WTC11 (cell line): ENCODE measurements around the gene NDRG3. TPM values are rescaled to one million over a fixed set of nuclear protein-coding genes. Genes with fewer than 3 reads are reported as not detected.

Experiments used
- ATAC-seq: fragments of 200-7000 bp; cut with Tn5 transposase; 2 replicates; pipeline ENCODE4 v1.10.0; 2021; ENCODE audit warnings: mild to moderate bottlenecking, moderate library complexity
- CTCF ChIA-PET: fragments of 300-600 bp; sonication (Branson Sonifier 250); formaldehyde crosslinking; loops from one replicate; lab custom pipeline; 2021; ENCODE audit warnings: antibody characterized with exemption; lab: Charles Lee
- POLR2A ChIA-PET: fragments of 350-600 bp; sonication (Branson Sonifier 250); formaldehyde crosslinking; loops from one replicate; lab custom pipeline; 2021; ENCODE audit warnings: antibody characterized with exemption; lab: Charles Lee
- DNase-seq: peaks from one replicate; pipeline ENCODE4 v3.0.0; 2021; ENCODE audit warnings: low spot score
- H3K27ac Mint-ChIP-seq: 2 replicates; pipeline ENCODE4 v1.8.0; 2021; ENCODE audit warnings: mixed read lengths
- H3K27me3 Mint-ChIP-seq: 2 replicates; pipeline ENCODE4 v1.8.0; 2021; ENCODE audit warnings: low read depth, mild to moderate bottlenecking, moderate library complexity, mixed read lengths
- H3K36me3 Mint-ChIP-seq: 2 replicates; pipeline ENCODE4 v1.8.0; 2021; ENCODE audit warnings: mixed read lengths
- H3K4me1 Mint-ChIP-seq: 2 replicates; pipeline ENCODE4 v1.8.0; 2022; ENCODE audit warnings: mixed read lengths
- H3K4me3 Mint-ChIP-seq: 2 replicates; pipeline ENCODE4 v1.8.0; 2021; ENCODE audit warnings: mild to moderate bottlenecking, moderate library complexity, mixed read lengths
- H3K9me3 Mint-ChIP-seq: 2 replicates; pipeline ENCODE4 v1.8.0; 2021; ENCODE audit warnings: mixed read lengths
- ESRRA ChIP-seq: sonication (generic); formaldehyde crosslinking; IDR thresholded peaks from 2 replicates; pipeline ENCODE4 v1.8.1; 2022; ENCODE audit warnings: mild to moderate bottlenecking, missing genetic modification reagents, borderline replicate concordance
- GTF2I ChIP-seq: fragments of 250-450 bp; sonication (Bioruptor Pico); conservative IDR thresholded peaks from 2 replicates; pipeline ENCODE4 v1.4.0; 2021; ENCODE audit warnings: mild to moderate bottlenecking
- MXD4 ChIP-seq: fragments of 250-450 bp; sonication (Bioruptor Pico); IDR thresholded peaks from 2 replicates; pipeline ENCODE4 v1.8.0; 2021; ENCODE audit warnings: mild to moderate bottlenecking, moderate library complexity, borderline replicate concordance
- NFE2L1 ChIP-seq: sonication (generic); formaldehyde crosslinking; IDR thresholded peaks from 2 replicates; pipeline ENCODE4 v1.8.1; 2023; ENCODE audit warnings: missing genetic modification reagents
- NR3C1 ChIP-seq: sonication (generic); formaldehyde crosslinking; conservative IDR thresholded peaks from 2 replicates; pipeline ENCODE4 v1.8.1; 2023; ENCODE audit warnings: low read depth, mild to moderate bottlenecking, missing genetic modification reagents
- RORB ChIP-seq: fragments of 250-450 bp; sonication (Bioruptor Pico); IDR thresholded peaks from 2 replicates; pipeline ENCODE4 v1.9.0; 2021; ENCODE audit warnings: mild to moderate bottlenecking
- SP1 ChIP-seq: sonication (generic); formaldehyde crosslinking; conservative IDR thresholded peaks from 2 replicates; pipeline ENCODE4 v1.8.1; 2022; ENCODE audit warnings: missing genetic modification reagents
- ZBTB21 ChIP-seq: sonication (generic); formaldehyde crosslinking; IDR thresholded peaks from 2 replicates; pipeline ENCODE4 v1.8.1; 2023; ENCODE audit warnings: mild to moderate bottlenecking, missing genetic modification reagents, borderline replicate concordance
- ZNF423 ChIP-seq: fragments of 250-450 bp; sonication (Bioruptor Pico); IDR thresholded peaks from 2 replicates; pipeline ENCODE4 v2.1.2; 2022; ENCODE audit warnings: mild to moderate bottlenecking, moderate library complexity
- ZNF671 ChIP-seq: fragments of 250-450 bp; sonication (Bioruptor Pico); IDR thresholded peaks from 2 replicates; pipeline ENCODE4 v1.8.0; 2021; ENCODE audit warnings: mild to moderate bottlenecking
- total RNA-seq: library from RNA; stranded (reverse); gene quantifications from 3 replicates; pipeline ENCODE4 v1.2.3, GENCODE V29; 2021
- TF ChIP-seq, protein P1 (sequence below): fragments of 200-600 bp; IDR thresholded peaks from 2 replicates; pipeline ENCODE4 v1.8.0; 2022; ENCODE audit warnings: antibody characterized with exemption
- TF ChIP-seq, protein P2 (sequence below): fragments of 250-450 bp; sonication (Bioruptor Pico); IDR thresholded peaks from 2 replicates; pipeline ENCODE4 v1.9.0; 2021; ENCODE audit warnings: mild to moderate bottlenecking, borderline replicate concordance
- TF ChIP-seq, protein P3 (sequence below): sonication (generic); formaldehyde crosslinking; IDR thresholded peaks from 2 replicates; pipeline ENCODE4 v1.8.0; 2023; ENCODE audit warnings: mild to moderate bottlenecking, missing genetic modification reagents
- TF ChIP-seq, protein P4 (sequence below): sonication (generic); formaldehyde crosslinking; IDR thresholded peaks from 2 replicates; pipeline ENCODE4 v1.8.1; 2022; ENCODE audit warnings: low read depth, mild to moderate bottlenecking, moderate library complexity, missing genetic modification reagents, borderline replicate concordance

Gene NDRG3
- total RNA-seq, 1 experiment from 2014 or later: 27.0 TPM

DNA sequence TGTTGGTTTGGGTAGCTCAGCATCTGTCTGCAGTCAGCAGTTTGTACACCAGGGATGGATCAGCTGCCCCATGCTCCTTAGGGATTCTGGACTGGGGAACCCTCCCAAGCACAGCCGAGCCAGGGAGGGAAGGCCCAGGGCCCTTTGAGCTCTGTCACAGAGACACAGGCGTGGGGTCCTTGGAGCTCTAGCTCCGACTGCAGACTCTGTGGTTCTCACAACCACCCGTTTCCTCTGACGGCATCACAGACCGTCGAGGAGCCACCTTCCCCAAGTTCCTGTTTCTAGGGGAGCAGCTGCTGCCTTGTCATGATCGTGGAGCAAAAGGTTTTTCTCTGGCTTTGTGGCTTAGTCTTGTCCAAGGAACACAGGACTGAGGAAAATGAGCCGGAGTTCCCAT is 99.9 kb downstream of the NDRG3 start, which contains the start of gene SLA2 (continued):
- no peak for TF ChIP-seq NFE2L1 (CRISPR knock-in tag)
- no peak for TF ChIP-seq ZBTB21
- no peak for TF ChIP-seq ZNF423 (CRISPR knock-in tag)
- TF ChIP-seq, all 79 proteins: peak for 0

DNA sequence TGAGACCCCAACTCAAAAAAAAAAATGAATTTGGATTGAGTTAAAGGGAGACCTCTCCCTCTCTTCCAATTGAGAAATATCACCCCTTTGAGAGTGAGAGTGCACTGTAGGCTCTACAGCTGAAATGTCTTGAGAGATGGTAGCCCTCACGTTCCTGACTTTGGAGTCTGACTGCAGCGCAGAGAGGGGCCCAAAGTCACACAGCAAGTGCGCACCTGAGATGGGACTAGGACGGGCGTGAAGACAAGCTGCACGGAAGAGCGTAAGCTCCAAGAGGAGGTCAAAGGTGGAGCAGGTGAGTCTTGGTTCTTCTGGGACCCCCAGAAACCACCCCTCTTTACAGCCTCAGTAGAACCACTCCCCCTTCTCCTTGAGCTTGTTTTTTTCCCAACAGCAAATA is 100.5 kb downstream of the NDRG3 start:
- Mint-ChIP-seq H3K4me3 (no peak overlapping the region), H3K4me1 (peaks cover 28% of the 10 kb centered on the region), H3K9me3 (no peaks in the 10 kb centered on the region), H3K27ac (no peak overlapping the region), H3K36me3 (no peaks in the 10 kb centered on the region), H3K27me3 (peaks cover 2% of the 10 kb centered on the region)
- POLR2A ChIA-PET: interaction anchor here (0.6 kb wide), 1 partner anchor 33 kb away, joined by 3 read pairs; no protein-coding TSS in a partner anchor
- DNase-seq: no peak
- CTCF ChIA-PET: interaction anchor here (0.6 to 1.8 kb wide), 4 partner anchors 11 to 163 kb away, joined by 3 to 7 read pairs (median 4); partner anchors contain the start of gene DSN1
- no peak for ATAC-seq
- TF ChIP-seq RORB (no peak), ZNF671 (CRISPR knock-in tag) (no peak), SP1 (CRISPR knock-in tag) (no peak), ESRRA (CRISPR knock-in tag) (no peak), ZBTB21 (no peak), GTF2I (CRISPR knock-in tag) (no peak)
- TF ChIP-seq, protein P1, sequence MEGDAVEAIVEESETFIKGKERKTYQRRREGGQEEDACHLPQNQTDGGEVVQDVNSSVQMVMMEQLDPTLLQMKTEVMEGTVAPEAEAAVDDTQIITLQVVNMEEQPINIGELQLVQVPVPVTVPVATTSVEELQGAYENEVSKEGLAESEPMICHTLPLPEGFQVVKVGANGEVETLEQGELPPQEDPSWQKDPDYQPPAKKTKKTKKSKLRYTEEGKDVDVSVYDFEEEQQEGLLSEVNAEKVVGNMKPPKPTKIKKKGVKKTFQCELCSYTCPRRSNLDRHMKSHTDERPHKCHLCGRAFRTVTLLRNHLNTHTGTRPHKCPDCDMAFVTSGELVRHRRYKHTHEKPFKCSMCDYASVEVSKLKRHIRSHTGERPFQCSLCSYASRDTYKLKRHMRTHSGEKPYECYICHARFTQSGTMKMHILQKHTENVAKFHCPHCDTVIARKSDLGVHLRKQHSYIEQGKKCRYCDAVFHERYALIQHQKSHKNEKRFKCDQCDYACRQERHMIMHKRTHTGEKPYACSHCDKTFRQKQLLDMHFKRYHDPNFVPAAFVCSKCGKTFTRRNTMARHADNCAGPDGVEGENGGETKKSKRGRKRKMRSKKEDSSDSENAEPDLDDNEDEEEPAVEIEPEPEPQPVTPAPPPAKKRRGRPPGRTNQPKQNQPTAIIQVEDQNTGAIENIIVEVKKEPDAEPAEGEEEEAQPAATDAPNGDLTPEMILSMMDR: no peak
- TF ChIP-seq, protein P2, sequence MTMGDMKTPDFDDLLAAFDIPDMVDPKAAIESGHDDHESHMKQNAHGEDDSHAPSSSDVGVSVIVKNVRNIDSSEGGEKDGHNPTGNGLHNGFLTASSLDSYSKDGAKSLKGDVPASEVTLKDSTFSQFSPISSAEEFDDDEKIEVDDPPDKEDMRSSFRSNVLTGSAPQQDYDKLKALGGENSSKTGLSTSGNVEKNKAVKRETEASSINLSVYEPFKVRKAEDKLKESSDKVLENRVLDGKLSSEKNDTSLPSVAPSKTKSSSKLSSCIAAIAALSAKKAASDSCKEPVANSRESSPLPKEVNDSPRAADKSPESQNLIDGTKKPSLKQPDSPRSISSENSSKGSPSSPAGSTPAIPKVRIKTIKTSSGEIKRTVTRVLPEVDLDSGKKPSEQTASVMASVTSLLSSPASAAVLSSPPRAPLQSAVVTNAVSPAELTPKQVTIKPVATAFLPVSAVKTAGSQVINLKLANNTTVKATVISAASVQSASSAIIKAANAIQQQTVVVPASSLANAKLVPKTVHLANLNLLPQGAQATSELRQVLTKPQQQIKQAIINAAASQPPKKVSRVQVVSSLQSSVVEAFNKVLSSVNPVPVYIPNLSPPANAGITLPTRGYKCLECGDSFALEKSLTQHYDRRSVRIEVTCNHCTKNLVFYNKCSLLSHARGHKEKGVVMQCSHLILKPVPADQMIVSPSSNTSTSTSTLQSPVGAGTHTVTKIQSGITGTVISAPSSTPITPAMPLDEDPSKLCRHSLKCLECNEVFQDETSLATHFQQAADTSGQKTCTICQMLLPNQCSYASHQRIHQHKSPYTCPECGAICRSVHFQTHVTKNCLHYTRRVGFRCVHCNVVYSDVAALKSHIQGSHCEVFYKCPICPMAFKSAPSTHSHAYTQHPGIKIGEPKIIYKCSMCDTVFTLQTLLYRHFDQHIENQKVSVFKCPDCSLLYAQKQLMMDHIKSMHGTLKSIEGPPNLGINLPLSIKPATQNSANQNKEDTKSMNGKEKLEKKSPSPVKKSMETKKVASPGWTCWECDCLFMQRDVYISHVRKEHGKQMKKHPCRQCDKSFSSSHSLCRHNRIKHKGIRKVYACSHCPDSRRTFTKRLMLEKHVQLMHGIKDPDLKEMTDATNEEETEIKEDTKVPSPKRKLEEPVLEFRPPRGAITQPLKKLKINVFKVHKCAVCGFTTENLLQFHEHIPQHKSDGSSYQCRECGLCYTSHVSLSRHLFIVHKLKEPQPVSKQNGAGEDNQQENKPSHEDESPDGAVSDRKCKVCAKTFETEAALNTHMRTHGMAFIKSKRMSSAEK (CRISPR knock-in tag): no peak
- TF ChIP-seq, protein P3, sequence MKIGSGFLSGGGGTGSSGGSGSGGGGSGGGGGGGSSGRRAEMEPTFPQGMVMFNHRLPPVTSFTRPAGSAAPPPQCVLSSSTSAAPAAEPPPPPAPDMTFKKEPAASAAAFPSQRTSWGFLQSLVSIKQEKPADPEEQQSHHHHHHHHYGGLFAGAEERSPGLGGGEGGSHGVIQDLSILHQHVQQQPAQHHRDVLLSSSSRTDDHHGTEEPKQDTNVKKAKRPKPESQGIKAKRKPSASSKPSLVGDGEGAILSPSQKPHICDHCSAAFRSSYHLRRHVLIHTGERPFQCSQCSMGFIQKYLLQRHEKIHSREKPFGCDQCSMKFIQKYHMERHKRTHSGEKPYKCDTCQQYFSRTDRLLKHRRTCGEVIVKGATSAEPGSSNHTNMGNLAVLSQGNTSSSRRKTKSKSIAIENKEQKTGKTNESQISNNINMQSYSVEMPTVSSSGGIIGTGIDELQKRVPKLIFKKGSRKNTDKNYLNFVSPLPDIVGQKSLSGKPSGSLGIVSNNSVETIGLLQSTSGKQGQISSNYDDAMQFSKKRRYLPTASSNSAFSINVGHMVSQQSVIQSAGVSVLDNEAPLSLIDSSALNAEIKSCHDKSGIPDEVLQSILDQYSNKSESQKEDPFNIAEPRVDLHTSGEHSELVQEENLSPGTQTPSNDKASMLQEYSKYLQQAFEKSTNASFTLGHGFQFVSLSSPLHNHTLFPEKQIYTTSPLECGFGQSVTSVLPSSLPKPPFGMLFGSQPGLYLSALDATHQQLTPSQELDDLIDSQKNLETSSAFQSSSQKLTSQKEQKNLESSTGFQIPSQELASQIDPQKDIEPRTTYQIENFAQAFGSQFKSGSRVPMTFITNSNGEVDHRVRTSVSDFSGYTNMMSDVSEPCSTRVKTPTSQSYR (CRISPR knock-in tag): no peak
- TF ChIP-seq, all 79 proteins: peak for 0

DNA sequence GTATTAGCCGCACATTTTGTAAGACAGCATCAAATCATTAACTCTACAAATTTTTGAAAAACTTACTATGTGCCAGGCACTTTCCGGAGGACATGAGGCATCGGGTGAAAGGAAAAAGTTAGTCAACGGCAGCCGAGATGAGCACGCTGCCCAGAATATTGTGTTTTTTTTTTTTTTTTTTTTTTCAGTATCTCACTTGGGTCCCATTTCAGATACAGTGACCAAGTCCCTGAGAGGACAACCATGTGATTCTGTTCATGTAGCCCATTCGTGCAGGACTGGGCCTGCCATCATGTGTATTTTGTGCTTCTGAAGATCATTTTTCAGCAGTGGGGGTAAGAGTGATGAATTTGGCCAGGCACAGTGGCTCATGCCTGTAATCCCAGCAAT is 101.2 kb downstream of the NDRG3 start:
- Mint-ChIP-seq H3K27ac (no peak overlapping the region), H3K4me1 (peaks cover 28% of the 10 kb centered on the region), H3K9me3 (no peaks in the 10 kb centered on the region), H3K4me3 (no peak overlapping the region), H3K27me3 (peaks cover 2% of the 10 kb centered on the region), H3K36me3 (no peaks in the 10 kb centered on the region)
- DNase-seq (no peak), ATAC-seq (no peak)
- POLR2A ChIA-PET: interaction anchor here (1.8 kb wide), 1 partner anchor 39 kb away, joined by 5 read pairs; the partner anchor contains the start of gene RAB5IF
- CTCF ChIA-PET: interaction anchor here (0.6 to 1.8 kb wide), 4 partner anchors 12 to 84 kb away, joined by 3 to 5 read pairs (median 3); no protein-coding TSS in a partner anchor
- TF ChIP-seq, protein P4, sequence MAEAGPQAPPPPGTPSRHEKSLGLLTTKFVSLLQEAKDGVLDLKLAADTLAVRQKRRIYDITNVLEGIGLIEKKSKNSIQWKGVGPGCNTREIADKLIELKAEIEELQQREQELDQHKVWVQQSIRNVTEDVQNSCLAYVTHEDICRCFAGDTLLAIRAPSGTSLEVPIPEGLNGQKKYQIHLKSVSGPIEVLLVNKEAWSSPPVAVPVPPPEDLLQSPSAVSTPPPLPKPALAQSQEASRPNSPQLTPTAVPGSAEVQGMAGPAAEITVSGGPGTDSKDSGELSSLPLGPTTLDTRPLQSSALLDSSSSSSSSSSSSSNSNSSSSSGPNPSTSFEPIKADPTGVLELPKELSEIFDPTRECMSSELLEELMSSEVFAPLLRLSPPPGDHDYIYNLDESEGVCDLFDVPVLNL (CRISPR knock-in tag): no peak
- TF ChIP-seq MXD4 (CRISPR knock-in tag) (no peak), NR3C1 (no peak)
